ENCODE measurements around the gene DEDD. TPM values are rescaled to one million over a fixed set of nuclear protein-coding genes. Genes with fewer than 3 reads are reported as not detected.

Gene DEDD
- total and polyA plus RNA-seq, 10 of the 15 experiments (the other 5 are each of a cell fraction or from before 2014, with no cell fraction given), result 13.6 to 33.9 (median 30.3) TPM

- 96% methylated on average over 10 of the region's 10 CpGs for WGBS (ENCODE audit: insufficient coverage, insufficient replicate concordance, low lambda C conversion rate, missing lambda C conversion rate)
- no peaks in the 10 kb centered on the region for H3K27me3 ChIP-seq (replicated peaks in 1 of 2; ENCODE audit: control insufficient read depth in 2 of 2, insufficient read depth in 2 of 2, low read length in 1 of 2)
- in situ Hi-C loops (cut with MboI), result no loop called here
- H4K20me1 ChIP-seq (ENCODE audit: control insufficient read depth, insufficient read depth), result no peaks in the 10 kb centered on the region
- no peak overlapping the region for H3K4me2 ChIP-seq (ENCODE audit: control insufficient read depth, insufficient read depth)
- ChIA-PET SMC1A (ENCODE audit: uncharacterized antibody, unreplicated experiment) (interaction anchor here (0.9 kb wide), 1 partner anchor 12 kb away, joined by 3 read pairs; no protein-coding TSS in a partner anchor), RAD21 (ENCODE audit: unreplicated experiment) (interaction anchor here (1.1 kb wide), 1 partner anchor 220 kb away, joined by 3 read pairs; no protein-coding TSS in a partner anchor), POLR2A (interaction anchor here (0.6 kb wide), 1 partner anchor 128 kb away, joined by 4 read pairs; no protein-coding TSS in a partner anchor), CTCF (interaction anchor here (0.8 to 1.3 kb wide), 2 partner anchors 18 to 63 kb away, joined by 3 to 7 read pairs; partner anchors contain the start of gene TOMM40L)
- no peaks in the 10 kb centered on the region for H3K9me3 ChIP-seq (replicated peaks; ENCODE audit: control insufficient read depth, insufficient read depth, low read length)
- peaks cover 8% of the 10 kb centered on the region for H3K79me2 ChIP-seq (ENCODE audit: control insufficient read depth, insufficient read depth, low read length)
- H3K4me1 ChIP-seq (ENCODE audit: control insufficient read depth, insufficient read depth, low read length), result peaks cover 18% of the 10 kb centered on the region
- TF ChIP-seq POLR2A (IDR thresholded peaks at IDR 0.05; ENCODE audit: low read depth, low read length) (no peak), CHD4 (IDR thresholded peaks at IDR 0.05) (no peak), ZZZ3 (IDR thresholded peaks at IDR 0.05; ENCODE audit: control insufficient read depth, insufficient read length, low read depth) (no peak), HDGF (IDR thresholded peaks at IDR 0.05) (no peak)
- H3K36me3 ChIP-seq (ENCODE audit: control insufficient read depth in 2 of 2, insufficient read depth in 2 of 2, low read length in 1 of 2), result peaks cover 0 to 12% of the 10 kb centered on the region in 2 experiments; a peak in 3 of 4 replicates
- DNase-seq (ENCODE audit: low read depth, low spot score), result no peak
- no peak overlapping the region for H2AFZ ChIP-seq (ENCODE audit: control insufficient read depth, low read depth, low read length)
- H3K27ac ChIP-seq (ENCODE audit: control insufficient read depth, insufficient read depth), result no peak overlapping the region
- FAIRE-seq, result no peak
- intact Hi-C loops (cut with micrococcal nuclease; ENCODE audit: unreplicated experiment), result no loop called here
- no peak overlapping the region for H3K4me3 ChIP-seq
- no peak overlapping the region for H3K9ac ChIP-seq (ENCODE audit: control insufficient read depth, insufficient read depth, low read length)
- ATAC-seq, result no peak
- BruUV-seq (replicated peaks), result no TSS peak
These were observed 30.3 kb upstream of the DEDD start for GRCh38 chr1:161162806-161163205.

GRCh38 chr1:161162052-161162451 is 29.6 kb upstream of the DEDD start:
- WGBS (ENCODE audit: insufficient coverage, insufficient replicate concordance, low lambda C conversion rate, missing lambda C conversion rate), result 83% methylated on average over 7 of the region's 7 CpGs
- intact Hi-C loops (cut with micrococcal nuclease; ENCODE audit: unreplicated experiment) (no loop called here), in situ Hi-C loops (cut with MboI) (no loop called here)
- Histone ChIP-seq H3K27ac (ENCODE audit: control insufficient read depth, insufficient read depth) (no peak overlapping the region), H2AFZ (ENCODE audit: control insufficient read depth, low read depth, low read length) (no peak overlapping the region), H3K9ac (ENCODE audit: control insufficient read depth, insufficient read depth, low read length) (no peak overlapping the region), H3K9me3 (replicated peaks; ENCODE audit: control insufficient read depth, insufficient read depth, low read length) (no peaks in the 10 kb centered on the region), H3K27me3 (replicated peaks in 1 of 2; ENCODE audit: control insufficient read depth in 2 of 2, insufficient read depth in 2 of 2, low read length in 1 of 2) (no peaks in the 10 kb centered on the region), H3K79me2 (ENCODE audit: control insufficient read depth, insufficient read depth, low read length) (peaks cover 8% of the 10 kb centered on the region), H3K4me1 (ENCODE audit: control insufficient read depth, insufficient read depth, low read length) (peaks cover 15% of the 10 kb centered on the region), H4K20me1 (ENCODE audit: control insufficient read depth, insufficient read depth) (no peaks in the 10 kb centered on the region), H3K4me3 (no peak overlapping the region), H3K36me3 (ENCODE audit: control insufficient read depth in 2 of 2, insufficient read depth in 2 of 2, low read length in 1 of 2) (peaks cover 0 to 16% of the 10 kb centered on the region in 2 experiments; a peak in 3 of 4 replicates), H3K4me2 (ENCODE audit: control insufficient read depth, insufficient read depth) (no peak overlapping the region)
- DNase-seq (ENCODE audit: low read depth, low spot score), result no peak
- ChIA-PET RAD21 (ENCODE audit: unreplicated experiment) (interaction anchor here (1.1 kb wide), 1 partner anchor 221 kb away, joined by 3 read pairs; no protein-coding TSS in a partner anchor), SMC1A (ENCODE audit: uncharacterized antibody, unreplicated experiment) (interaction anchor here (0.9 to 1.1 kb wide), 2 partner anchors 13 to 55 kb away, joined by 3 read pairs; no protein-coding TSS in a partner anchor), POLR2A (interaction anchor here (0.6 kb wide), 1 partner anchor 129 kb away, joined by 4 read pairs; no protein-coding TSS in a partner anchor), CTCF (interaction anchor here (0.8 to 1.4 kb wide), 4 partner anchors 18 to 220 kb away, joined by 3 to 7 read pairs (median 4); partner anchors contain the start of genes DEDD and TOMM40L)
- BruUV-seq (replicated peaks), result no TSS peak
- no peak for FAIRE-seq
- no peak for ATAC-seq
- TF ChIP-seq PAX8 (IDR thresholded peaks at IDR 0.05) (no peak), CHD4 (IDR thresholded peaks at IDR 0.05) (no peak), CREB1 (IDR thresholded peaks at IDR 0.05; ENCODE audit: low read depth) (no peak), CREM (IDR thresholded peaks at IDR 0.05; ENCODE audit: low read depth) (no peak), LARP7 (IDR thresholded peaks at IDR 0.05) (no peak), TCF3 (IDR thresholded peaks at IDR 0.05; ENCODE audit: borderline replicate concordance, insufficient read depth, low read depth, low read length) (no peak), SMAD5 (IDR thresholded peaks at IDR 0.05; ENCODE audit: low read depth) (no peak), PKNOX1 (IDR thresholded peaks at IDR 0.05) (no peak), SUPT20H (IDR thresholded peaks at IDR 0.05; ENCODE audit: borderline replicate concordance, control insufficient read depth, low read depth, low read length) (no peak), STAT1 (conservative IDR thresholded peaks at IDR 0.05) (no peak), ZNF24 (IDR thresholded peaks at IDR 0.05) (no peak), NFIC (IDR thresholded peaks at IDR 0.05; ENCODE audit: low read depth, low read length) (no peak), CEBPB (IDR thresholded peaks at IDR 0.05; ENCODE audit: borderline replicate concordance in 1 of 2, low read depth in 2 of 2, low read length in 2 of 2) (no peak), USF1 (IDR thresholded peaks at IDR 0.05; ENCODE audit: borderline replicate concordance, extremely low read length, insufficient read depth, low read depth, low read length) (no peak)

Data from GM12878 (cell line).